H1 (cell line): ENCODE measurements around the gene SMARCAL1. TPM values are rescaled to one million over a fixed set of nuclear protein-coding genes. Genes with fewer than 3 reads are reported as not detected.

ENCODE experiments used
- CTCF ChIA-PET: fragments of 300-600 bp; sonication (Branson Sonifier 250); formaldehyde crosslinking; loops from one replicate; lab custom pipeline; 2021; ENCODE audit not compliant: partially characterized antibody; lab: Charles Lee
- POLR2A ChIA-PET: fragments of 300-600 bp; sonication (Branson Sonifier 250); formaldehyde crosslinking; loops from one replicate; lab custom pipeline; 2021; ENCODE audit warnings: inconsistent platforms; ENCODE audit not compliant: partially characterized antibody; lab: Charles Lee
- DNase-seq, 2 experiments: peaks; one replicate each; pipeline versions ENCODE4 v3.0.0 to v3.0.0-alpha.2; 2010 to 2022; ENCODE audit warnings: low spot score in 2 of 2, low read depth in 1 of 2, mixed read lengths in 1 of 2
- FAIRE-seq: peaks from 2 replicates; lab custom pipeline; 2011; peaks lifted over from hg19 to GRCh38; lab: Jason Lieb, UNC
- H2AFZ ChIP-seq: 2 replicates; pipeline ENCODE4 v1.8.1; 2012; ENCODE audit warnings: low read length, inconsistent platforms
- H2AK5ac ChIP-seq: 2 replicates; pipeline ENCODE4 v1.6.1; 2013; ENCODE audit warnings: low read depth, low read length
- H2BK120ac ChIP-seq: replicated peaks from 2 replicates; pipeline ENCODE3; 2013; ENCODE audit warnings: low read depth, low read length, inconsistent platforms
- H2BK12ac ChIP-seq: 2 replicates; pipeline ENCODE4 v1.6.1; 2013; ENCODE audit warnings: low read depth, low read length
- H2BK15ac ChIP-seq: 2 replicates; pipeline ENCODE4 v1.6.1; 2013; ENCODE audit warnings: low read length
- H2BK20ac ChIP-seq: 2 replicates; pipeline ENCODE4 v1.6.1; 2013; ENCODE audit warnings: low read length
- H2BK5ac ChIP-seq: 2 replicates; pipeline ENCODE4 v1.6.1; 2013; ENCODE audit warnings: low read depth, low read length
- H3K14ac ChIP-seq: 2 replicates; pipeline ENCODE4 v1.6.1; 2013; ENCODE audit warnings: inconsistent platforms; ENCODE audit not compliant: insufficient read length
- H3K18ac ChIP-seq: 2 replicates; pipeline ENCODE4 v1.6.1; 2013; ENCODE audit warnings: low read length; ENCODE audit errors: extremely low read depth
- H3K23ac ChIP-seq: 2 replicates; pipeline ENCODE4 v1.6.1; 2013; ENCODE audit warnings: inconsistent platforms; ENCODE audit not compliant: insufficient read length
- H3K23me2 ChIP-seq: 2 replicates; pipeline ENCODE4 v1.6.1; 2013; ENCODE audit warnings: low read depth, low read length
- H3K27ac ChIP-seq: 2 replicates; pipeline ENCODE4 v1.6.1; 2011; ENCODE audit warnings: low read depth, low read length, inconsistent platforms
- H3K27me3 ChIP-seq, 4 experiments: replicated peaks in 1 of 4; 1 replicate in 1 of 4; 2 replicates in 3 of 4; pipeline versions ENCODE4 v1.6.1 to v1.8.1; 2011 to 2013; ENCODE audit warnings: low read length in 3 of 4, mild to moderate bottlenecking in 3 of 4, inconsistent platforms in 2 of 4, mixed read lengths in 2 of 4, moderate library complexity in 1 of 4; ENCODE audit not compliant: control insufficient read depth in 3 of 4, insufficient read depth in 3 of 4; ENCODE audit errors: extremely low read depth in 1 of 4
- H3K36me3 ChIP-seq, 4 experiments: 2 replicates each; pipeline versions ENCODE4 v1.6.1 to v1.8.1; 2011 to 2013; ENCODE audit warnings: mild to moderate bottlenecking in 4 of 4, low read length in 3 of 4, moderate library complexity in 2 of 4, control low read depth in 1 of 4, inconsistent platforms in 1 of 4; ENCODE audit not compliant: insufficient read depth in 4 of 4, control insufficient read depth in 2 of 4
- H3K4ac ChIP-seq: replicated peaks from 2 replicates; pipeline ENCODE3; 2013; ENCODE audit warnings: low read length, low read depth, mixed read lengths, inconsistent platforms; ENCODE audit not compliant: insufficient read length
- H3K4me1 ChIP-seq, 4 experiments: replicated peaks in 1 of 4; 1 replicate in 1 of 4; 2 replicates in 3 of 4; pipeline versions ENCODE4 v1.6.1 to v1.8.1; 2011 to 2013; ENCODE audit warnings: low read length in 3 of 4, inconsistent platforms in 2 of 4, mixed read lengths in 1 of 4; ENCODE audit not compliant: insufficient read depth in 4 of 4, control insufficient read depth in 3 of 4
- H3K4me2 ChIP-seq, 2 experiments: 2 replicates each; pipeline versions ENCODE4 v1.6.1 to v1.8.1; 2011 to 2013; ENCODE audit warnings: low read depth in 2 of 2, low read length in 2 of 2, control low read depth in 1 of 2, inconsistent platforms in 1 of 2, mild to moderate bottlenecking in 1 of 2; ENCODE audit not compliant: insufficient read depth in 1 of 2
- H3K4me3 ChIP-seq, 4 experiments: fragments of 200-600, 300-600 bp in 1 of 4; sonication (generic), shearing (Covaris generic), sonication (Bioruptor Twin) in 1 of 4; 2 replicates each; pipeline versions ENCODE4 v1.5.1 to v1.8.1; 2011 to 2016; ENCODE audit warnings: low read length in 4 of 4, low read depth in 3 of 4, control low read depth in 2 of 4, inconsistent platforms in 2 of 4, mild to moderate bottlenecking in 2 of 4, mixed read lengths in 1 of 4, moderate library complexity in 1 of 4; ENCODE audit not compliant: insufficient read depth in 2 of 4; ENCODE audit errors: extremely low read depth in 1 of 4
- H3K56ac ChIP-seq: replicated peaks from 2 replicates; pipeline ENCODE3; 2013; ENCODE audit warnings: low read depth, mild to moderate bottlenecking, mixed read lengths, low read length, inconsistent platforms; ENCODE audit not compliant: insufficient read length
- H3K79me1 ChIP-seq: 2 replicates; pipeline ENCODE4 v1.6.1; 2013; ENCODE audit warnings: low read depth, low read length, control low read depth
- H3K79me2 ChIP-seq, 2 experiments: 2 replicates each; pipeline versions ENCODE4 v1.6.1 to v1.8.1; 2012 to 2013; ENCODE audit warnings: low read length in 2 of 2, mild to moderate bottlenecking in 2 of 2, inconsistent platforms in 1 of 2; ENCODE audit not compliant: insufficient read depth in 2 of 2, control insufficient read depth in 1 of 2
- H3K9ac ChIP-seq, 4 experiments: replicated peaks in 1 of 4; 1 replicate in 1 of 4; 2 replicates in 3 of 4; pipeline versions ENCODE4 v1.6.1 to v1.8.1; 2011 to 2013; ENCODE audit warnings: low read depth in 3 of 4, low read length in 3 of 4, control low read depth in 2 of 4, mild to moderate bottlenecking in 2 of 4, moderate library complexity in 2 of 4, inconsistent platforms in 1 of 4; ENCODE audit errors: extremely low read depth in 1 of 4
- H3K9me3 ChIP-seq, 2 experiments: 2 replicates each; pipeline versions ENCODE4 v1.6.1 to v1.8.1; 2012 to 2013; ENCODE audit warnings: mild to moderate bottlenecking in 2 of 2, moderate library complexity in 2 of 2, control low read depth in 1 of 2, inconsistent platforms in 1 of 2, low read depth in 1 of 2, low read length in 1 of 2, mixed read lengths in 1 of 2; ENCODE audit not compliant: insufficient read depth in 2 of 2
- H4K20me1 ChIP-seq, 2 experiments: replicated peaks in 1 of 2; 2 replicates each; pipeline versions ENCODE3 to v1.8.1; 2011 to 2013; ENCODE audit warnings: inconsistent platforms in 2 of 2, low read length in 2 of 2, mild to moderate bottlenecking in 1 of 2; ENCODE audit not compliant: insufficient read depth in 2 of 2, control insufficient read depth in 1 of 2
- H4K5ac ChIP-seq: 2 replicates; pipeline ENCODE4 v1.6.1; 2013; ENCODE audit warnings: low read length, low read depth, mixed read lengths, inconsistent platforms; ENCODE audit not compliant: insufficient read length
- H4K8ac ChIP-seq: 2 replicates; pipeline ENCODE4 v1.8.0; 2013; ENCODE audit warnings: mild to moderate bottlenecking, moderate library complexity, low read length, inconsistent platforms; ENCODE audit not compliant: insufficient read depth; ENCODE audit errors: extremely low read depth
- H4K91ac ChIP-seq: replicated peaks from 2 replicates; pipeline ENCODE3; 2013; ENCODE audit warnings: low read length, mixed read lengths, inconsistent platforms; ENCODE audit not compliant: insufficient read length
- BACH1 ChIP-seq: IDR thresholded peaks from 2 replicates; pipeline ENCODE4 v1.6.1; 2012; ENCODE audit warnings: low read length, improper control_type of control experiment
- CEBPB ChIP-seq: IDR thresholded peaks from 2 replicates; pipeline ENCODE4 v1.6.1; 2012; ENCODE audit warnings: low read depth, low read length
- CREB1 ChIP-seq: IDR thresholded peaks from 2 replicates; pipeline ENCODE4 v1.6.1; 2012; ENCODE audit warnings: inconsistent platforms
- EP300 ChIP-seq, 2 experiments: IDR thresholded peaks; 1 replicate in 1 of 2; 2 replicates in 1 of 2; pipeline ENCODE4 v1.6.1; 2011 to 2012; ENCODE audit warnings: low read depth in 2 of 2, low read length in 2 of 2, mild to moderate bottlenecking in 2 of 2, borderline replicate concordance in 1 of 2, inconsistent platforms in 1 of 2, moderate library complexity in 1 of 2
- EZH2 ChIP-seq: fragments of 200-600 bp; sonication (generic); IDR thresholded peaks from 2 replicates; pipeline ENCODE4 v1.7.1; 2012; ENCODE audit warnings: low read depth, mild to moderate bottlenecking, moderate library complexity, low read length, inconsistent platforms; ENCODE audit not compliant: severe bottlenecking
- KDM5A ChIP-seq: fragments of 200-600 bp; IDR thresholded peaks from 2 replicates; pipeline ENCODE4 v1.7.1; 2012; ENCODE audit warnings: mild to moderate bottlenecking, low read length, inconsistent platforms, mixed read lengths
- POU5F1 ChIP-seq: IDR thresholded peaks from 2 replicates; pipeline ENCODE4 v1.6.1; 2011; ENCODE audit warnings: low read depth, mild to moderate bottlenecking, low read length, moderate library complexity
- RBBP5 ChIP-seq: IDR thresholded peaks from 2 replicates; pipeline ENCODE4 v1.7.1; 2012; ENCODE audit warnings: low read depth, mild to moderate bottlenecking, inconsistent platforms, low read length, moderate library complexity, borderline replicate concordance
- RXRA ChIP-seq: IDR thresholded peaks from 2 replicates; pipeline ENCODE4 v1.6.1; 2011; ENCODE audit warnings: low read depth, mild to moderate bottlenecking, low read length, moderate library complexity; ENCODE audit not compliant: insufficient read depth
- SP2 ChIP-seq: IDR thresholded peaks from 2 replicates; pipeline ENCODE4 v1.6.1; 2012; ENCODE audit warnings: mild to moderate bottlenecking, low read length, inconsistent platforms
- SUZ12 ChIP-seq: fragments of 200-600 bp; sonication (generic); IDR thresholded peaks from 2 replicates; pipeline ENCODE4 v1.6.1; 2012; ENCODE audit warnings: mild to moderate bottlenecking, inconsistent platforms, low read length, moderate library complexity, mixed read lengths
- TBP ChIP-seq: IDR thresholded peaks from 2 replicates; pipeline ENCODE4 v1.6.1; 2011; ENCODE audit warnings: low read depth, low read length, improper control_type of control experiment
- YY1 ChIP-seq: IDR thresholded peaks from 2 replicates; pipeline ENCODE4 v1.6.1; 2011; ENCODE audit warnings: low read depth, mild to moderate bottlenecking, low read length
- WGBS, 2 experiments: shearing (Covaris generic) in 1 of 2; methylation state at CpG; one replicate each; pipeline versions ENCODE4 v1.1.6 to v1.1.7; 2013 to 2015; ENCODE audit warnings: low lambda C conversion rate in 2 of 2, mixed read lengths in 2 of 2, inconsistent platforms in 1 of 2, low coverage in 1 of 2, missing lambda C conversion rate in 1 of 2; ENCODE audit not compliant: insufficient replicate concordance in 2 of 2, insufficient coverage in 1 of 2, insufficient read length in 1 of 2; ENCODE audit errors: extremely low coverage in 1 of 2, missing lambda C conversion rate in 1 of 2; 5-methylcytosine and 5-hydroxymethylcytosine counted together
- polyA plus RNA-seq, 7 experiments: library from polyadenylated mRNA; depleted of rRNA in 3 of 7; stranded (reverse) in 5 of 7; unstranded in 2 of 7; fragments of >200 nt in 5 of 7; fragments of 200-250 nt in 2 of 7; gene quantifications; 1 replicate in 5 of 7; 2 replicates in 1 of 7; 4 replicates in 1 of 7; pipeline versions ENCODE4 v1.2.1 to v1.2.3, GENCODE V29; 2011 to 2013; ENCODE audit warnings: missing spikeins in 2 of 7, mixed read lengths in 2 of 7
- total RNA-seq: library from RNA; stranded (reverse); fragmentation: NEBNext Ultra II Directional; extraction: Animal tissue kit (Norgen Biotek cat#: 25700); gene quantifications from 2 replicates; pipeline ENCODE4 v1.2.1, GENCODE V29; 2021
- TF ChIP-seq, protein P1 (sequence below): IDR thresholded peaks from 2 replicates; pipeline ENCODE4 v1.6.1; 2011; ENCODE audit warnings: low read depth, mild to moderate bottlenecking, low read length; ENCODE audit not compliant: insufficient read depth

The SMARCAL1 gene
- total and polyA plus RNA-seq, 2 of the 8 experiments (the other 6 are each of a cell fraction or from before 2014, with no cell fraction given) = 17.6 to 17.9 TPM

DNA sequence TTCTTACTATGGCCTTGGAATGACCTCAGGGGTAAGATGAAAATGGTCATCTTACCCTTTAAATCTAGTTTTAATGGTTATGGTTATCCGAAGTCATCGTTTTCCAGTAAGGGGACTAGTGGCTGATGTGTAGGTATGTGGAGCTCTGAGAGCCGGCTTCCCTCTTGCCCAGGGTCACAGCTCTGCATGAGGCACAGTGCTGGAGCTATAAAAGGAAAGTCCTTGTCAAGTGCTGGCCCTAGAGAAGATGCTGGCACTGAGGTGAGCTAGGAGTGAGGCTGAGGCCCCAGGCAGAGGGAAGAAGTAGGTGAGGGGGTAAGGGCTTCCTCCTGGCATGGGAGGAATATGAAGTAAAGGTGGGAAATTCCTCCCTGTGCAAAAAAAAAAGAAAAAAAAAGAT, 35.0 kb downstream of the SMARCAL1 start:
- DNase-seq (no peak), FAIRE-seq (no peak)
- peaks cover 0 to 2% (median 0%) of the 10 kb centered on the region in 4 experiments; a peak in 1 of 7 replicates for H3K27me3 ChIP-seq
- H3K9ac ChIP-seq = no peak overlapping the region
- H3K56ac ChIP-seq = no peak overlapping the region
- no peak overlapping the region for H3K4me2 ChIP-seq
- H2BK120ac ChIP-seq = no peak overlapping the region
- H4K8ac ChIP-seq = no peak overlapping the region
- H3K9me3 ChIP-seq = peaks cover 6 to 12% of the 10 kb centered on the region in 2 experiments; a peak in 3 of 4 replicates
- peaks cover 2 to 39% (median 18%) of the 10 kb centered on the region in 4 experiments; a peak in 5 of 8 replicates for H3K36me3 ChIP-seq
- H3K79me1 ChIP-seq = no peaks in the 10 kb centered on the region
- no peak overlapping the region for H2BK15ac ChIP-seq
- no peak overlapping the region for H4K91ac ChIP-seq
- CTCF ChIA-PET = no interaction called here
- H4K20me1 ChIP-seq = no peaks in the 10 kb centered on the region
- peaks cover 0 to 5% (median 2%) of the 10 kb centered on the region in 4 experiments; a peak in 2 of 7 replicates for H3K4me1 ChIP-seq
- H3K4me3 ChIP-seq = no peak overlapping the region
- H3K14ac ChIP-seq = no peak overlapping the region
- TF ChIP-seq SUZ12 (no peak), BACH1 (no peak), KDM5A (no peak), RXRA (no peak), TBP (no peak), RBBP5 (no peak), CREB1 (no peak), CEBPB (no peak), EZH2 (no peak), POU5F1 (no peak), EP300 (IDR thresholded peaks at IDR 0.05; ENCODE audit: borderline replicate concordance in 1 of 2, low read depth in 2 of 2, low read length in 2 of 2) (no peak), SP2 (no peak), YY1 (no peak)
- TF ChIP-seq, protein P1, sequence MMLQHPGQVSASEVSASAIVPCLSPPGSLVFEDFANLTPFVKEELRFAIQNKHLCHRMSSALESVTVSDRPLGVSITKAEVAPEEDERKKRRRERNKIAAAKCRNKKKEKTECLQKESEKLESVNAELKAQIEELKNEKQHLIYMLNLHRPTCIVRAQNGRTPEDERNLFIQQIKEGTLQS = no peak
- H3K18ac ChIP-seq = no peak overlapping the region
- no peaks in the 10 kb centered on the region for H3K23me2 ChIP-seq
- no peak overlapping the region for H2BK12ac ChIP-seq
- no peak overlapping the region for H3K4ac ChIP-seq
- H2BK20ac ChIP-seq = no peak overlapping the region
- no peak overlapping the region for H2AFZ ChIP-seq
- WGBS, 2 experiments = 89% methylated on average over 3 of the region's 3 CpGs; no CpG with 5 or more reads in 1 of the 2 experiments
- no peaks in the 10 kb centered on the region for H3K79me2 ChIP-seq
- no peak overlapping the region for H3K27ac ChIP-seq
- H3K23ac ChIP-seq = no peak overlapping the region
- H4K5ac ChIP-seq = no peak overlapping the region
- H2BK5ac ChIP-seq = no peak overlapping the region
- POLR2A ChIA-PET = no interaction called here
- no peak overlapping the region for H2AK5ac ChIP-seq
